Measurements from ENCODE around the gene ZNF93. TPM values are rescaled to one million over a fixed set of nuclear protein-coding genes. Genes with fewer than 3 reads are reported as not detected.
"Not testable (repeated sequence)": the region's sequence is repeated elsewhere in the genome, so short reads cannot be mapped to it uniquely, and the experiment has no call there.

Gene ZNF93
- total RNA-seq, 2 donors from 2014 or later: 3.9 to 4.9 TPM

DNA sequence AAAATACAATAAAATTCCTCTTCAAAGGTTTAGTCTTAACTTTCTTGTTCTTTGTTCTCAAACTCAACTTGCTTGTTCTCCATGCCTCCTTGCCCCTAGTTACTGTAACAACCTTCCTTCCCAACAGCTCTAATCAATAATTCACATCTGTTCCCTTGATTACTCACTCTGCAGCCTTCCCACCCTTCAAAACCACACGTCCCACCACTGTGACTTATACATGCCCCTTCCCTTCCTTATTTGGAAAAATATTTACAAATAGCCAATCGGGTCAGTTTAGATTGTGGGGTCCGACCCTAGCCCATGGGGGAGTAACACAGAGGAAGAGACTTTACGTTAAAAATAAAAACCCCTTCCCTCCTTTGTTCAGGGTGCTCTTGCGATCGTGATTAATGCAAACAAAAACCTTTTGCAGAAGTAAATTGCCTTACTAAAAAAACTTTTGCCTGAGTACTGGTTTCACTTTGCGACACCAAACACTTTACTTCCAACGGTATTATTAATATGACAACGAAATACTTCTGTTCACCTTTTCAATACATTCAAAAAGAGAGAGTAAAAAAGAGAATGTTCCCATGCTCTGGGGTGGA, 512 bp upstream of the ZNF93 start:
- H3K9ac ChIP-seq (ENCODE audit: low read depth in 2 of 2, low read length in 2 of 2): peak overlapping the region in 1 of 2 donors; percentile 8
- intact Hi-C loops (cut with DNase I): no loop called here

DNA sequence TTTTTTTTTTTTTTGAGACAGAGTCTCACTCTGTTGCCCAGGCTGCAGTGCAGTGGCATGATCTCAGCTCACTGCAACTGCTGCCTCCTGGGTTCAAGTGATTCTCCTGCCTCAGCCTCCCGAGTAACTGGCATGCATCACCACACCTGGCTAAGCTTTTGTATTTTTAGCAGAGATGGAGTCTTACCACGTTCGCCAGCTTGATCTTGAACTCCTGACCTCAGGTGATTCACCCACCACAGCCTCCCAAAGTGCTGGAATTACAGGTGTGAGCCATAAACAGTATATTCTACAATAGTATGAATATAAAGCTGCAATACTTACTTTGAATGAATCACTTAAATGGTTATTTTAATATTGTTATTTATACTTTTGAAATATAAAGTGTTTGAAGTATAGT, 6.8 kb downstream of the ZNF93 start:
- H3K27me3 ChIP-seq; H3K27ac ChIP-seq; DNase-seq; H3K4me1 ChIP-seq; intact Hi-C loops (cut with DNase I); H3K4me3 ChIP-seq; H3K36me3 ChIP-seq; H3K9ac ChIP-seq (ENCODE audit: low read depth in 2 of 2, low read length in 2 of 2); H3K9me3 ChIP-seq: not testable (repeated sequence)

More for the DNA sequence above, 512 bp upstream of the ZNF93 start:
- Histone ChIP-seq H3K27me3 (no peaks in the 10 kb centered on the region), H3K4me1 (no peaks in the 10 kb centered on the region), H3K4me3 (peak overlapping the region; percentile 69), H3K36me3 (no peaks in the 10 kb centered on the region), H3K27ac (peak overlapping the region; percentile 72), H3K9me3 (no peaks in the 10 kb centered on the region)
- DNase-seq: no peak
- TF ChIP-seq, protein P1, sequence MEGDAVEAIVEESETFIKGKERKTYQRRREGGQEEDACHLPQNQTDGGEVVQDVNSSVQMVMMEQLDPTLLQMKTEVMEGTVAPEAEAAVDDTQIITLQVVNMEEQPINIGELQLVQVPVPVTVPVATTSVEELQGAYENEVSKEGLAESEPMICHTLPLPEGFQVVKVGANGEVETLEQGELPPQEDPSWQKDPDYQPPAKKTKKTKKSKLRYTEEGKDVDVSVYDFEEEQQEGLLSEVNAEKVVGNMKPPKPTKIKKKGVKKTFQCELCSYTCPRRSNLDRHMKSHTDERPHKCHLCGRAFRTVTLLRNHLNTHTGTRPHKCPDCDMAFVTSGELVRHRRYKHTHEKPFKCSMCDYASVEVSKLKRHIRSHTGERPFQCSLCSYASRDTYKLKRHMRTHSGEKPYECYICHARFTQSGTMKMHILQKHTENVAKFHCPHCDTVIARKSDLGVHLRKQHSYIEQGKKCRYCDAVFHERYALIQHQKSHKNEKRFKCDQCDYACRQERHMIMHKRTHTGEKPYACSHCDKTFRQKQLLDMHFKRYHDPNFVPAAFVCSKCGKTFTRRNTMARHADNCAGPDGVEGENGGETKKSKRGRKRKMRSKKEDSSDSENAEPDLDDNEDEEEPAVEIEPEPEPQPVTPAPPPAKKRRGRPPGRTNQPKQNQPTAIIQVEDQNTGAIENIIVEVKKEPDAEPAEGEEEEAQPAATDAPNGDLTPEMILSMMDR (IDR thresholded peaks at IDR 0.05): no peak

DNA sequence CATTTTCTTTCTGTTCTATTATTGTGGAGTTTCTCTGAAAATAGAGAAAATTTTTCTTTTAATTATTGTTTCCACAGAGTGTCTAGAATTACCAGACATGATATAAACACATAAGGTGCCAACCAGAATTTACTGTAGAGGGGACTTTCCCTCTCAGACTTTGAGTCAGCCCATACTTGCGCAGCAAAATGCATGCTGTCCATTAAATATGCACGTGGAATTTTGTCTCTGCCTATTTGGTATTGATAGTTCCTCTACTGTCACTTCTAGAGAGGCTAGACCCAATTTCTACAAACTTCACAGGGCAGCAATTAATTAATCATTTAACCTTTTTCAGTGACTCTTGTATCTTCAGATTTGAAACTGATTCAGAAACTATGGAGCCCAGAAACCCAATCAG, 8.9 kb downstream of the ZNF93 start:
- no peaks in the 10 kb centered on the region for H3K9me3 ChIP-seq
- no peak overlapping the region for H3K27ac ChIP-seq
- H3K27me3 ChIP-seq: no peaks in the 10 kb centered on the region
- no peaks in the 10 kb centered on the region for H3K36me3 ChIP-seq
- H3K4me3 ChIP-seq: no peak overlapping the region
- no peaks in the 10 kb centered on the region for H3K4me1 ChIP-seq
- intact Hi-C loops (cut with DNase I): no loop called here
- TF ChIP-seq, protein P1 (IDR thresholded peaks at IDR 0.05): no peak
- no peak overlapping the region for H3K9ac ChIP-seq (ENCODE audit: low read depth in 2 of 2, low read length in 2 of 2)
- no peak for DNase-seq

DNA sequence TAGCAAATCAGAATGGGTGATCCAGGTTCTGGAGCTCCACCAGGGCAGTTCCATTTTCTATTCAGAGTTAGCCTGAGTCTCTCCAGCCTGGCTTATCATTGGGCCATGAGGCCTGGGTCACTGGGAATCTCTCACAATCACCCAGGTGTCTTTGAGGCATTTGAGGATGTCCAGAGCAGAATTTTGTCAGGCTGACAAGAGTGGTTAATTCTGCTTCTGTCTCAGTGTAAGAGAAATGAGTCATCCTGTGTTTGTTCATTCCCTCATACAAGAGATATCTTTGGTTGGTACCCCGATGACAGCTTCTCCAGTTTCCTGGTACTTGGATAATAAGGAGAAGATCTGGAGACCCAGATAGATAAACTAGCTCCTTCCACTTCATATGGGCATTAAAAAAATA, 10.4 kb downstream of the ZNF93 start:
- DNase-seq: no peak
- H3K27ac ChIP-seq: no peak overlapping the region
- H3K27me3 ChIP-seq: no peaks in the 10 kb centered on the region
- H3K36me3 ChIP-seq: no peaks in the 10 kb centered on the region
- TF ChIP-seq, protein P1 (IDR thresholded peaks at IDR 0.05): no peak
- H3K9me3 ChIP-seq: no peaks in the 10 kb centered on the region
- no peak overlapping the region for H3K4me3 ChIP-seq
- H3K9ac ChIP-seq (ENCODE audit: low read depth in 2 of 2, low read length in 2 of 2): no peak overlapping the region
- no peaks in the 10 kb centered on the region for H3K4me1 ChIP-seq
- intact Hi-C loops (cut with DNase I): no loop called here

DNA sequence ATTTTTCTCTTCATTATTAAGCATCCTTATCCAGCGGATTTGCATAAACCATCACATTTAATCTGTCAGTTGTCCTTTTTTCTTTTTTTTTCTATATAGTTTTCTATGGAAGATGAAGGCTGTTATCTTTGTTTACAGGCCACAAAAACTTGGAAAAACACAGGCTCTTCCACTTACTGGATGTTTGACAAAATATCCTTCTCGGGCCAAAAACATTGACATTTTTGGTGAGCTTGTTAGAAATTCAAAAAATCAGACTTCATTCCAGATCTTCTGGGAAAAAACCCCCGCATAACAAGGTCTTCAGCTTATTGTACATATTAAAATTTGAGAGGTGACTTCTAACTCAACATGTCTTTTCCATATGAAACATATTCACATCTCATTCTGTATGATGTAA, 13.8 kb downstream of the ZNF93 start:
- no peaks in the 10 kb centered on the region for H3K4me1 ChIP-seq
- no peak overlapping the region for H3K4me3 ChIP-seq
- intact Hi-C loops (cut with DNase I): no loop called here
- no peaks in the 10 kb centered on the region for H3K9me3 ChIP-seq
- H3K27me3 ChIP-seq: no peaks in the 10 kb centered on the region
- H3K36me3 ChIP-seq: no peaks in the 10 kb centered on the region
- no peak for DNase-seq
- H3K27ac ChIP-seq: no peak overlapping the region
- no peak overlapping the region for H3K9ac ChIP-seq (ENCODE audit: low read depth in 2 of 2, low read length in 2 of 2)
- TF ChIP-seq, protein P1 (IDR thresholded peaks at IDR 0.05): no peak

DNA sequence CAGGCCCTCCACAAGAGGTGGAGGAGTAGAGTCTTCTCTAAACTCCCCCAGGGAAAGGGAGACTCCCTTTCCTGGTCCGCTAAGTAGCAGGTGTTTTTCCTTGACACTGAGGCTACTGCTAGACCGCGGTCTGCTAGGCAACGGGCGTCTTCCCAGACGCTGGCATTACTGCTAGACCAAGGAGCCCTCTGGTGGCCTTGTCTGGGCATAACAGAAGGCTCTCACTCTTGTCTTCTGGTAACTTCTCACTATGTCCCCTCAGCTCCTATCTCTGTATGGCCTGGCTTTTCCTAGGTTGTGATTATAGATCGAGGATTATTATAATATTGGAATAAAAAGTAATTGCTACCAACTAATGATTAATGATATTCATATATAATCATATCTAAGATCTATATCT, 29.7 kb downstream of the ZNF93 start:
- H3K9ac ChIP-seq (ENCODE audit: low read depth in 2 of 2, low read length in 2 of 2); H3K4me3 ChIP-seq; H3K36me3 ChIP-seq; H3K4me1 ChIP-seq; intact Hi-C loops (cut with DNase I); H3K27me3 ChIP-seq; H3K27ac ChIP-seq; H3K9me3 ChIP-seq: not testable (repeated sequence)
- TF ChIP-seq, protein P1 (IDR thresholded peaks at IDR 0.05): peak; percentile 26
- DNase-seq: peak; percentile 24

DNA sequence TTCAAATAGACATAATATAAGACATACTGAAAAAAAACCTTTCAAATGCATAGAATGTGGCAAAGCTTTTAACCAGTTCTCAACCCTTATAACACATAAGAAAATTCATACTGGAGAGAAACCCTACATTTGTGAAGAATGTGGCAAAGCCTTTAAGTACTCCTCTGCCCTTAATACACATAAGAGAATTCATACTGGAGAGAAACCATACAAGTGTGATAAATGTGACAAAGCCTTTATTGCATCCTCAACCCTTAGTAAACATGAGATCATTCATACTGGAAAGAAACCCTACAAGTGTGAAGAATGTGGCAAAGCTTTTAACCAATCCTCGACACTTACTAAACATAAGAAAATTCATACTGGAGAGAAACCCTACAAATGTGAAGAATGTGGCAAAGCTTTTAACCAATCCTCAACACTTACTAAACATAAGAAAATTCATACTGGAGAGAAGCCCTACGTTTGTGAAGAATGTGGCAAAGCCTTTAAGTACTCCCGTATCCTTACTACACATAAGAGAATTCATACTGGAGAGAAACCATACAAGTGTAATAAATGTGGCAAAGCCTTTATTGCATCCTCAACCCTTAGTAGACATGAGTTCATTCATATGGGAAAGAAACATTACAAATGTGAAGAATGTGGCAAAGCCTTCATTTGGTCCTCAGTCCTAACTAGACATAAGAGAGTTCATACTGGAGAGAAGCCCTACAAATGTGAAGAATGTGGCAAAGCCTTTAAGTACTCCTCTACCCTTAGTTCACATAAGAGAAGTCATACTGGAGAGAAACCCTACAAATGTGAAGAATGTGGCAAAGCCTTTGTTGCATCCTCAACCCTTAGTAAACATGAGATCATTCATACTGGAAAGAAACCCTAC, 32.9 kb downstream of the ZNF93 start:
- not testable (repeated sequence) for H3K9me3 ChIP-seq; H3K9ac ChIP-seq (ENCODE audit: low read depth in 2 of 2, low read length in 2 of 2)

More for the DNA sequence above, 32.9 kb downstream of the ZNF93 start:
- intact Hi-C loops (cut with DNase I); DNase-seq; H3K36me3 ChIP-seq; H3K4me3 ChIP-seq; H3K27me3 ChIP-seq; H3K4me1 ChIP-seq; H3K27ac ChIP-seq: not testable (repeated sequence)

All from colonic mucosa (tissue), 4 donors.